K562 (cell line): ENCODE measurements around the gene CD68. TPM values are rescaled to one million over a fixed set of nuclear protein-coding genes. Genes with fewer than 3 reads are reported as not detected.

Experiments used
- ARNT ChIP-seq, 2 experiments: fragments of 450-650 bp; IDR thresholded peaks; 2 replicates each; pipeline ENCODE4 v1.6.1; 2016; ENCODE audit warnings: mild to moderate bottlenecking in 1 of 2
- CBX3 ChIP-seq, 2 experiments: IDR thresholded peaks; 1 replicate in 1 of 2; 2 replicates in 1 of 2; pipeline ENCODE4 v1.6.1; 2012; ENCODE audit warnings: inconsistent platforms in 2 of 2, low read length in 2 of 2, borderline replicate concordance in 1 of 2, control low read depth in 1 of 2
- ERF ChIP-seq: fragments of 450-650 bp; formaldehyde crosslinking; IDR thresholded peaks from 2 replicates; pipeline ENCODE4 v1.4.0; 2020; ENCODE audit warnings: mild to moderate bottlenecking, mixed read lengths
- FOSL1 ChIP-seq: fragments of 200-800 bp; sonication (Bioruptor generic); conservative IDR thresholded peaks from 2 replicates; pipeline ENCODE4 v1.6.1; 2016; ENCODE audit warnings: missing genetic modification characterization, missing compliant biosample characterization
- GTF2A2 ChIP-seq: IDR thresholded peaks from 2 replicates; pipeline ENCODE4 v1.6.1; 2016; ENCODE audit warnings: mild to moderate bottlenecking, missing genetic modification characterization, missing compliant biosample characterization
- JUND ChIP-seq, 2 experiments: IDR thresholded peaks; 2 replicates in 1 of 2; 3 replicates in 1 of 2; pipeline ENCODE4 v1.6.1; 2011; ENCODE audit warnings: borderline replicate concordance in 2 of 2, low read depth in 2 of 2, low read length in 2 of 2, improper control_type of control experiment in 1 of 2, missing biosample characterization in 1 of 2, missing genetic modification characterization in 1 of 2, missing genetic modification reagents in 1 of 2
- LEF1 ChIP-seq: fragments of 450-650 bp; IDR thresholded peaks from 2 replicates; pipeline ENCODE4 v1.6.1; 2016; ENCODE audit warnings: mild to moderate bottlenecking
- MCM5 ChIP-seq: fragments of 450-650 bp; IDR thresholded peaks from 2 replicates; pipeline ENCODE4 v1.6.1; 2016; ENCODE audit warnings: low read depth
- MYBL2 ChIP-seq, 2 experiments: fragments of 450-650 bp in 1 of 2; sonication (generic) in 1 of 2; formaldehyde crosslinking in 1 of 2; IDR thresholded peaks; 2 replicates each; pipeline versions ENCODE4 v1.6.1 to v1.8.1; 2017 to 2022; ENCODE audit warnings: borderline replicate concordance in 1 of 2, inconsistent platforms in 1 of 2, low read depth in 1 of 2, mild to moderate bottlenecking in 1 of 2, missing genetic modification reagents in 1 of 2, moderate library complexity in 1 of 2
- NFXL1 ChIP-seq: fragments of 450-650 bp; formaldehyde crosslinking; IDR thresholded peaks from 2 replicates; pipeline ENCODE4 v1.4.0; 2021; ENCODE audit warnings: mild to moderate bottlenecking
- NR3C1 ChIP-seq: sonication (generic); formaldehyde crosslinking; IDR thresholded peaks from 2 replicates; pipeline ENCODE4 v1.8.1; 2022; ENCODE audit warnings: missing genetic modification reagents
- PPARD ChIP-seq: fragments of 250-450 bp; sonication (Bioruptor Pico); IDR thresholded peaks from 2 replicates; pipeline ENCODE4 v1.8.0; 2022; ENCODE audit warnings: inconsistent platforms, mild to moderate bottlenecking, moderate library complexity
- RNF2 ChIP-seq: sonication (generic); IDR thresholded peaks from 2 replicates; pipeline ENCODE4 v1.6.1; 2016
- SAFB2 ChIP-seq: fragments of 200-400 bp; formaldehyde crosslinking; IDR thresholded peaks from 2 replicates; pipeline ENCODE4 v1.6.1; 2018; ENCODE audit warnings: borderline replicate concordance, low read length, low read depth, moderate library complexity; ENCODE audit not compliant: severe bottlenecking
- SIN3B ChIP-seq: fragments of 450-650 bp; IDR thresholded peaks from 2 replicates; pipeline ENCODE4 v1.6.1; 2017; ENCODE audit warnings: low read depth, mild to moderate bottlenecking, moderate library complexity
- SIX5 ChIP-seq, 2 experiments: IDR thresholded peaks; 2 replicates each; pipeline ENCODE4 v1.6.1; 2011; ENCODE audit warnings: low read length in 2 of 2, borderline replicate concordance in 1 of 2, low read depth in 1 of 2, mild to moderate bottlenecking in 1 of 2, moderate library complexity in 1 of 2; ENCODE audit not compliant: insufficient read depth in 1 of 2
- SNIP1 ChIP-seq: fragments of 450-650 bp; IDR thresholded peaks from 2 replicates; pipeline ENCODE4 v1.7.1; 2017; ENCODE audit warnings: low read depth, mild to moderate bottlenecking
- SREBF2 ChIP-seq: sonication (generic); formaldehyde crosslinking; IDR thresholded peaks from 2 replicates; pipeline ENCODE4 v1.4.0; 2020; ENCODE audit warnings: mild to moderate bottlenecking, missing genetic modification reagents
- TARDBP ChIP-seq: fragments of 450-650 bp; IDR thresholded peaks from 2 replicates; pipeline ENCODE4 v1.6.1; 2016
- TFAM ChIP-seq: fragments of 250-450 bp; sonication (Bioruptor Pico); conservative IDR thresholded peaks from 2 replicates; pipeline ENCODE4 v1.5.0; 2021; ENCODE audit warnings: mild to moderate bottlenecking, moderate library complexity
- ZEB2 ChIP-seq: fragments of 450-650 bp; IDR thresholded peaks from 2 replicates; pipeline ENCODE4 v1.6.1; 2016
- ZFX ChIP-seq: sonication (generic); formaldehyde crosslinking; IDR thresholded peaks from 2 replicates; pipeline ENCODE4 v1.8.0; 2022; ENCODE audit warnings: mild to moderate bottlenecking, missing genetic modification reagents, moderate library complexity
- ZNF121 ChIP-seq: sonication (generic); formaldehyde crosslinking; conservative IDR thresholded peaks from 2 replicates; pipeline ENCODE4 v1.8.0; 2022; ENCODE audit warnings: missing genetic modification reagents
- ZNF143 ChIP-seq: sonication (generic); formaldehyde crosslinking; IDR thresholded peaks from 2 replicates; pipeline ENCODE4 v1.9.0; 2022; ENCODE audit warnings: mild to moderate bottlenecking, missing genetic modification reagents
- ZNF212 ChIP-seq: fragments of 450-650 bp; formaldehyde crosslinking; IDR thresholded peaks from 2 replicates; pipeline ENCODE4 v1.4.0; 2020; ENCODE audit warnings: mild to moderate bottlenecking
- ZNF644 ChIP-seq: fragments of 200-800 bp; sonication (Bioruptor generic); IDR thresholded peaks from 2 replicates; pipeline ENCODE4 v1.6.1; 2016; ENCODE audit warnings: low read depth, missing genetic modification characterization, missing compliant biosample characterization
- polyA plus RNA-seq, 8 experiments: library from polyadenylated mRNA; depleted of rRNA in 4 of 8; stranded (reverse) in 5 of 8; unstranded in 3 of 8; fragments of >200 nt; fragmentation: Nextera tagmentation in 2 of 8; fragmentation: Illumina TruSeq in 1 of 8; extraction: Ambion mirVana in 2 of 8; extraction: Trizol in 1 of 8; gene quantifications; 2 replicates each; pipeline versions ENCODE4 v1.2.1 to v1.2.3, GENCODE V29; 2011 to 2014; ENCODE audit warnings: inconsistent platforms in 1 of 8, missing spikeins in 1 of 8
- total RNA-seq, 7 experiments: library from RNA; depleted of rRNA in 6 of 7; stranded (reverse); fragments of >200 nt in 6 of 7; fragmentation: Illumina TruSeq in 2 of 7; extraction: Trizol in 2 of 7; gene quantifications; 2 replicates each; pipeline versions ENCODE4 v1.2.1 to v1.2.3, GENCODE V29; 2011 to 2021; ENCODE audit warnings: low replicate concordance in 1 of 7
- TF ChIP-seq, protein P1 (sequence below): sonication (generic); formaldehyde crosslinking; IDR thresholded peaks from 2 replicates; pipeline ENCODE4 v1.8.1; 2023; ENCODE audit warnings: mild to moderate bottlenecking, missing genetic modification reagents
- TF ChIP-seq, protein P2 (sequence below), 2 experiments: fragments of 450-650 bp in 1 of 2; sonication (generic) in 1 of 2; formaldehyde crosslinking; conservative IDR thresholded peaks; 2 replicates each; pipeline versions ENCODE4 v1.4.0 to v1.8.1; 2020 to 2022; ENCODE audit warnings: mild to moderate bottlenecking in 1 of 2, missing genetic modification reagents in 1 of 2

Gene CD68
- total and polyA plus RNA-seq, 9 of the 15 experiments (the other 6 are each of a cell fraction or from before 2014, with no cell fraction given): 28.2 to 89.8 (median 37.7) TPM

DNA sequence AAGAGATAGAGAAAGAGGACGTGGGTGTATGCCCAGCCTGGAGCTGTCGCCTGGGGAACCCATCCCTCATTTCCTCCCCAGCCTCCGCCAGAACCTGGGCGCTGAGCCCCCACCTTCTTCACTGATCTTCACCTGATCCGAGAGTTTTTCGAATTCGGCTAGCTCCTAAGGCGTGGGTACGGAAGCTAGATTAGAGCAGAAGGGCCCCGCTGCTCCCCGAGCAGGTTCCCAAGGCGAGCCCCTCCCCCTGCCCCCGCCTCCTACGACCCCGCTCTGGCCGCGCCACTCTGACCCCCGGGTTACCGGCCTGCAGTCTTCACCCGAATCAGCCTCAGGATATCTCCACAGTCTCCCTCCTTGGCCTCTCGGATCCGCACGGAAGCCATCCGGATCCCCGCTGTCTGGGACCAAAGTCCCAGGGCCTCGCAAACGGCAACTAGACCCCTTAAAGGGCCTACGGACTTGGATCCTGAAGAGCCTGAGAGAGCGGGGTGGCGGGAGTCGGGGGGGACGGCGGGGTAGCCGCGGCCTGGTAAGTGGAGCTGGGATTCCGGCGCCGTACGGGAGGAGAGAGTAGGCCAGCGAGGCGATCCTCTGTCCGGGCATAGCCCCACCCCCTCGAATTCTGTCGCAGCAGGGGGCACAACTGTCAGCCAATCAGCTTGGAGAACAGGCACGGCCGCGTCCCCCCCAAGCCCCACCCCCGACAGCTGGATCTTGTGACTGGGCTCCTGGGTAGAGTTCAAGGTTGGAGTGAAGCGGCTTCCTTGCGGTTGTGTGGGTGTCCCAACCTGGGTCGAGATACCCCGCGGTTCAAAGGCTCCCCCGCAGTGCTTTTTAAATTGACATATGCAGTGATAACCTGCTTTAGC is 48.0 kb downstream of the CD68 start, which contains the start of gene SAT2 (continued):
- TF ChIP-seq CBX3 (IDR thresholded peaks at IDR 0.05; ENCODE audit: borderline replicate concordance in 1 of 2, low read length in 2 of 2) (no peak), ARNT (IDR thresholded peaks at IDR 0.05) (no peak), SREBF2 (CRISPR knock-in tag) (no peak), SNIP1 (no peak), MCM5 (no peak), SAFB2 (no peak), FOSL1 (tag) (no peak), TFAM (no peak), JUND (IDR thresholded peaks at IDR 0.05; ENCODE audit: borderline replicate concordance, low read depth, low read length) (no peak), JUND (tag; IDR thresholded peaks at IDR 0.05; ENCODE audit: borderline replicate concordance, low read depth, low read length) (no peak), TARDBP (no peak), NR3C1 (CRISPR knock-in tag) (no peak), PPARD (CRISPR knock-in tag) (no peak), ZNF644 (tag) (no peak), SIX5 (IDR thresholded peaks at IDR 0.05; ENCODE audit: borderline replicate concordance in 1 of 2, insufficient read depth in 1 of 2, low read depth in 1 of 2, low read length in 2 of 2) (no peak), SIN3B (no peak), RNF2 (peak; percentile 41; the same call in 1 of the 2 replicates), ZNF212 (no peak), ZFX (CRISPR knock-in tag) (peak; percentile 90), MYBL2 (IDR thresholded peaks at IDR 0.05; ENCODE audit: low read depth) (no peak), MYBL2 (CRISPR knock-in tag; IDR thresholded peaks at IDR 0.05; ENCODE audit: borderline replicate concordance) (no peak), ERF (CRISPR knock-in tag) (no peak), ZNF143 (no peak), ZNF121 (CRISPR knock-in tag) (0 out of 2 replicates have a peak, but pooled peaks have one; percentile 9), LEF1 (no peak), NFXL1 (no peak), ZEB2 (no peak), GTF2A2 (tag) (no peak)
- TF ChIP-seq, protein P1, sequence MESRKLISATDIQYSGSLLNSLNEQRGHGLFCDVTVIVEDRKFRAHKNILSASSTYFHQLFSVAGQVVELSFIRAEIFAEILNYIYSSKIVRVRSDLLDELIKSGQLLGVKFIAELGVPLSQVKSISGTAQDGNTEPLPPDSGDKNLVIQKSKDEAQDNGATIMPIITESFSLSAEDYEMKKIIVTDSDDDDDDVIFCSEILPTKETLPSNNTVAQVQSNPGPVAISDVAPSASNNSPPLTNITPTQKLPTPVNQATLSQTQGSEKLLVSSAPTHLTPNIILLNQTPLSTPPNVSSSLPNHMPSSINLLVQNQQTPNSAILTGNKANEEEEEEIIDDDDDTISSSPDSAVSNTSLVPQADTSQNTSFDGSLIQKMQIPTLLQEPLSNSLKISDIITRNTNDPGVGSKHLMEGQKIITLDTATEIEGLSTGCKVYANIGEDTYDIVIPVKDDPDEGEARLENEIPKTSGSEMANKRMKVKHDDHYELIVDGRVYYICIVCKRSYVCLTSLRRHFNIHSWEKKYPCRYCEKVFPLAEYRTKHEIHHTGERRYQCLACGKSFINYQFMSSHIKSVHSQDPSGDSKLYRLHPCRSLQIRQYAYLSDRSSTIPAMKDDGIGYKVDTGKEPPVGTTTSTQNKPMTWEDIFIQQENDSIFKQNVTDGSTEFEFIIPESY (CRISPR knock-in tag): no peak
- TF ChIP-seq, protein P2, sequence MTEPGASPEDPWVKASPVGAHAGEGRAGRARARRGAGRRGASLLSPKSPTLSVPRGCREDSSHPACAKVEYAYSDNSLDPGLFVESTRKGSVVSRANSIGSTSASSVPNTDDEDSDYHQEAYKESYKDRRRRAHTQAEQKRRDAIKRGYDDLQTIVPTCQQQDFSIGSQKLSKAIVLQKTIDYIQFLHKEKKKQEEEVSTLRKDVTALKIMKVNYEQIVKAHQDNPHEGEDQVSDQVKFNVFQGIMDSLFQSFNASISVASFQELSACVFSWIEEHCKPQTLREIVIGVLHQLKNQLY (CRISPR knock-in tag; conservative IDR thresholded peaks at IDR 0.05): no peak
